GM06990 (cell line): ENCODE data around the gene CACNB1.

Source experiments
- DNase-seq: peaks from one replicate; pipeline ENCODE4 v3.0.0-alpha.2; 2011; ENCODE audit not compliant: insufficient read length; ENCODE audit errors: extremely low read depth
- H3K27me3 ChIP-seq: replicated peaks from 2 replicates; pipeline ENCODE4 v1.6.0; 2011; ENCODE audit warnings: low read length; ENCODE audit not compliant: control insufficient read depth, insufficient read depth
- H3K36me3 ChIP-seq: 2 replicates; pipeline ENCODE4 v1.5.1; 2011; ENCODE audit warnings: low read length; ENCODE audit not compliant: control insufficient read depth, insufficient read depth
- H3K4me3 ChIP-seq: replicated peaks from 2 replicates; pipeline ENCODE4 v1.5.1; 2011; ENCODE audit warnings: low read depth, mild to moderate bottlenecking, control low read depth, low read length
- TF ChIP-seq, protein P1 (sequence below): IDR thresholded peaks from 2 replicates; pipeline ENCODE4 v1.5.1; 2011; ENCODE audit warnings: low read length, control low read depth, mild to moderate bottlenecking, inconsistent platforms; ENCODE audit not compliant: insufficient read depth, poor library complexity, severe bottlenecking

The CACNB1 gene

DNA sequence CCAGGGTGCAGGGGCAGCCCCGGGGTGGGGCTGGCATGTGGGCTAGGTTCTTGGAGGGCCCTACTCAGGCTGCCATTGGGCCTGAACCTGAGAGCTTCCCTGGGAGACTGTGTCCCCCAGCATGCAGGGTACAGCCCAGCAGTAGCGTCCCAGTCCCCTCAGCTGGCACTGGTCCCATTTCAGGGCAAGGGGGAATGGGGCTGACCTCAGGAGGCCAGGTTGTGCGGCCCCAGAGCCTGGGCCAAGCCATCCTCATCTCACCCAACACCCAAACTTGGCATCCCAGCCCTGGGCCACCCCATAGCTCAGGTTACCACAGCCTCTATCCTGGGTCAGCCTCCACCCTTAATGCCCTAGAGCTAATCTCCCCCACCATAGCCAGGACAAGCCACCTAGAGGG is 52.3 kb downstream of the CACNB1 start:
- DNase-seq: no peak
- H3K4me3 ChIP-seq: no peak overlapping the region
- H3K36me3 ChIP-seq: no peaks in the 10 kb centered on the region
- H3K27me3 ChIP-seq: peaks cover 1% of the 10 kb centered on the region
- TF ChIP-seq, protein P1, sequence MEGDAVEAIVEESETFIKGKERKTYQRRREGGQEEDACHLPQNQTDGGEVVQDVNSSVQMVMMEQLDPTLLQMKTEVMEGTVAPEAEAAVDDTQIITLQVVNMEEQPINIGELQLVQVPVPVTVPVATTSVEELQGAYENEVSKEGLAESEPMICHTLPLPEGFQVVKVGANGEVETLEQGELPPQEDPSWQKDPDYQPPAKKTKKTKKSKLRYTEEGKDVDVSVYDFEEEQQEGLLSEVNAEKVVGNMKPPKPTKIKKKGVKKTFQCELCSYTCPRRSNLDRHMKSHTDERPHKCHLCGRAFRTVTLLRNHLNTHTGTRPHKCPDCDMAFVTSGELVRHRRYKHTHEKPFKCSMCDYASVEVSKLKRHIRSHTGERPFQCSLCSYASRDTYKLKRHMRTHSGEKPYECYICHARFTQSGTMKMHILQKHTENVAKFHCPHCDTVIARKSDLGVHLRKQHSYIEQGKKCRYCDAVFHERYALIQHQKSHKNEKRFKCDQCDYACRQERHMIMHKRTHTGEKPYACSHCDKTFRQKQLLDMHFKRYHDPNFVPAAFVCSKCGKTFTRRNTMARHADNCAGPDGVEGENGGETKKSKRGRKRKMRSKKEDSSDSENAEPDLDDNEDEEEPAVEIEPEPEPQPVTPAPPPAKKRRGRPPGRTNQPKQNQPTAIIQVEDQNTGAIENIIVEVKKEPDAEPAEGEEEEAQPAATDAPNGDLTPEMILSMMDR: no peak

DNA sequence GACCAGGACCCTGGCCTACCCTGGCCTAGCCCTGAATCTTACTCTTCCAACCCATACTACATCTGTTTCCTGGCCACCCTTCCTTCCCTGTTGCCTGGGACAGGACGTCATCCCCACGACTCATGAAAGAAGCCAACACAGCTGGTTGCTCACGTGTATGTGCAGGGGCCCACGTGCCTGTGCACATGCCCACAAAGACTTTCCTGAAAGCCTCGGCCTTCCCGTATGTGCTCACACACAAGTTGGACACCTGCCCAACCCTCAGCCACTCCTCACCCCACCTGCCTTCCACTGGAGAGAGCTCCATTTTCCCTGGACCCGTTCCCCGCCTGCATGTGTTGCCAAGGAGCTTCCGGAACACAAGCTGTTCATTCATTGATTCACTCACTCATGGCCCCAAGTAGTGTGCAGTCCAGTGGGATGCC is 53.0 kb downstream of the CACNB1 start:
- TF ChIP-seq, protein P1: no peak
- DNase-seq: no peak

DNA sequence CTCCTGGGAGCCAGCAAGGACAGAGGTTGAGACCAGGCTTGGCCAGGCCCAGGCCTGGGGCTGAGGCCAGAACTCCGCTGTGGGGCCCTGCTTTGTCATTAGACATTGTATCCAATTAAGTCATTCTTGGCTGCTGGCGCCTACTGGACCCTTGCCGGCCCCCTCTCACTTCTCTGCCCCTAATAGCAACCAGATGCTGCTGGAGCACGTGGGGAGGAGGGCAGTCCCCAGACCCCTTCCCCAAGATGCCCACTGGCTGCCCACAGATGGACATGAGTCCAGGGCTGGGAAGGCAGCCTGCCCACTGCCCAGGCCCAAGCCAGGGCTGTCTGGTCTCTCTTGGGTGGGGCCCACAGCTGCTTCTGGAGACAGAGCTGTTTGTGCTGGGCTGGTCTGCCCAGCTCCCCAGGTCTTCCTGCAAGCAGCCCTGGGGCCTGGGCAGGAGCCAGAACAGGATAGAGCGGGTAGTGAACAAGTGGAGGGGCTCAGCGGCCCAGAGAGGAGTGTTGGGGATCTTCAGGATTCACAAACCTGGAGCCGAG is 53.8 kb downstream of the CACNB1 start:
- DNase-seq: no peak
- H3K36me3 ChIP-seq: no peaks in the 10 kb centered on the region
- no peak overlapping the region for H3K4me3 ChIP-seq
- no peaks in the 10 kb centered on the region; the same call in 1 of the 2 replicates for H3K27me3 ChIP-seq
- TF ChIP-seq, protein P1: no peak

More for the DNA sequence above, 53.0 kb downstream of the CACNB1 start:
- Histone ChIP-seq H3K36me3 (no peaks in the 10 kb centered on the region), H3K27me3 (peaks cover 1% of the 10 kb centered on the region), H3K4me3 (no peak overlapping the region)

DNA sequence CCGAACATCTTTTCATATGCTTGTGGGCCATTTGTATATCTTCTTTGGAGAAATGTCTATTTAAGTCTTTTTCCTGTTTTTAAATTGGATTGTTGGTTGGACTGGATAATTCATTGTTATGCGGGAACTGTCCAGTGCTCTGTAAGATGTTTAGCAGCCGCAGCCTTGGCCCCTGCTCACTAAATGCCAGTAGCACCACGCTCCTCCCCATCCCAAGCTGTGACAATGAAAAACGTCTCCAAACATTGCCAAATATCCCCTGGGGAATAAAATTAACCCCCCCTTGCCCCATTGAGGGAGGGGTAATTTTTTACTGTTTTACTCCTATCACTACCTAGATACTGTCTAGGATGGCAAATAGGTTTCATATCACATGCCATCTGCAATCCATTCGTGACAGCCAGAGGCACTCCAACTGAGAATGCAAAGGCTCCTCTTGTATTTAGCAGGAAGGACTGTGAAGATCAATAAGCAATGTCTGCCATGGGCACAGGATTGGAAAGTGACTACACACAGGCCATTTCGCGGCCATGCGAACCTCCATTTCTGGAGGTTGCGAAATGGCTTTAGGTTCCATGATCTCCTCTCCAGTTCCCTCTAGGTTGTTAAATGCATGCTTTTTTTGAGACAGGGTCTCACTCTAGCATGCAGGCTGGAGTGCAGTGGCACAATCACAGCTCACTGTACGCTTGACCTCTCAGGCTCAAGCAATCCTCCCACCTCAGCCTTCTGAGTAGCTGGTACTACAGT is 55.4 kb downstream of the CACNB1 start:
- Histone ChIP-seq H3K27me3 (no peaks in the 10 kb centered on the region), H3K4me3 (no peak overlapping the region), H3K36me3 (no peaks in the 10 kb centered on the region)
- DNase-seq: no peak
- TF ChIP-seq, protein P1: no peak

DNA sequence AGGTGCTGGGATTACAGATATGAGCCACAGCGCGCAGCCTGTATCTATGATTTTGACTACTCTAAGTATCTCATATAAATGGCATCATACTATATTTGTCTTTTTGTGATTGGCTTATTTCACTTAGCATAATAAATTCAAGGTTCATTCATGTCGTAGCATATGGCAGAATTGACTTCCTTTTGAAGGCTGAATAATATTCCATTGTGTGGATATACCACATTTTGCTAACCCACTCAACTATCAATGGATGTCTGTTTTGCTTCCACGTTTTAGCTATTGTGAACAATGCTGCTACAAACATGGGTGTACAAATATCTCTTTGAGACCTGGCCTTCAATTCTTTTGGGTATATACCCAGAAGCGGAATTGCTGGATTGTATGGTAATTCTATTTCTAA is 56.2 kb downstream of the CACNB1 start:
- H3K27me3 ChIP-seq: no peaks in the 10 kb centered on the region
- TF ChIP-seq, protein P1: no peak
- no peak overlapping the region for H3K4me3 ChIP-seq

More for the DNA sequence above, 56.2 kb downstream of the CACNB1 start:
- no peak for DNase-seq
- no peaks in the 10 kb centered on the region for H3K36me3 ChIP-seq
